ENCODE measurements around the gene C3orf52.

The C3orf52 gene

DNA sequence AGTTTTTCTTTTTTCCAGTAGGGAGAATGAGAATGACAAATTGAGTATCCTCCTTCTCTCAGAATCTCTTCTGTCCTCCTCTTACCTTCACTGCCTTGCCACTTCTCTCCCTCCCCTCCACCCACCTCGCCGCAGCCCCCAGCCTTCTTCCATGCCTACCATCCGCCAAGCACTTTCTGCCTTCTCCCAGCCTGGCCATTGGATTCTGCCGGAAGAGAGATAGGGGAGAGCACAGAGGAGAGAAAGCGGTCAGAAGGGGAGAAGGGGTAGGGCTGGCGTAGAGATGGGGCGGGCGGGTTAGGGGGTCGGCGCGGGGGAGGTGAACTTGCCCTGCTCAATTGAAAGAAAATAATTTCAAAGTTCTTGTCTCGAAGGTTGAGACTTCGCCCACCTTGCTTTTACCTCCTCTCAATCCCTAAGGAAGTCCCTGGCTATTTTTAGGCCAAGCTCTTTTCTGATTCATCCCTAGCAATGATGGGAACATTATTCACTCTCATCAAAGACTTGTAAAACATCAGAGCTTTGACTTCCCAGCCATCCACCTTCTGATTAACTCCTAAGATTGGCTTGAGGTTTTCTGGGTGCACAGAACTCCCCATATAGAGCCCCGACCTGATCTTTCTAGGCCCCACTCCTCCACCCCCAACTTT lies 811 bp downstream of the C3orf52 start:
- DNase-seq = no peak

GRCh38 chr3:112087746-112088145 lies 1.6 kb downstream of the C3orf52 start:
- no peak for DNase-seq

GRCh38 chr3:112088944-112089343 lies 2.8 kb downstream of the C3orf52 start:
- no peak for DNase-seq

- no peak for DNase-seq
Measured at GRCh38 chr3:112089956-112090886, 4.0 kb downstream of the C3orf52 start.

DNA sequence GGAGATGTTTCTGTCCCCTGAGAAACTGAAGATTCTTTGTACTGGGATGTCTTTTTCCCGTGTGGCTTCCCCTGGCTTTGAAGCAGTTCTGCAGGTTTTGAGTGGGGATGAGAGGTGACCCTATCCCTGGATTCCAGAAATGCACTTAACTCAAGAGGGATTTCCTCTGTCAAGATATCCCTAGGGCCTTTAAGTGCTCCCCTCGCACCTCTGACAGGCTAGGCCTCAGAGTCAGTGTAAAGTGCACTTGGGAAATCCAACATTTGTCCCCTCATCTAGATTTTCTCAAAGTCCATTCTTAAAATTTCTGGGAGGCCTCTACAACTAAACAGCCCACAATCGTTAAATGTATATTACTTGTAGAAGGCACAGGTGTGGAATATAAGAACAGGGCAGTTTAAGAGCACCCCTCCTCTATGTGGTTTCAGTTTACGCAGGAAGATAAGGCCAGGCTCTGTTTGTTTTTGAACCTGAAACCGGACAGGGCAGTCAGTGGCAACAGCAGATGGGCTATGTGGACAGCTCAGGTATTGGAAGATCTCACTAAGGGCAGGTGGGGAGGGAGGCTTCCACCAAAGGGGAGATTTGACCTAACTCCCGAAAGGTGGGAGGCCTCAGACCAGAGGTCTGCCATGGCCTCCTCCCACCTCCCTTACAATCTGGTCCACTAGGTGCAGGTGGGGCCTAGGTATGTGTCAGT lies 4.8 kb downstream of the C3orf52 start:
- no peak for DNase-seq

DNA sequence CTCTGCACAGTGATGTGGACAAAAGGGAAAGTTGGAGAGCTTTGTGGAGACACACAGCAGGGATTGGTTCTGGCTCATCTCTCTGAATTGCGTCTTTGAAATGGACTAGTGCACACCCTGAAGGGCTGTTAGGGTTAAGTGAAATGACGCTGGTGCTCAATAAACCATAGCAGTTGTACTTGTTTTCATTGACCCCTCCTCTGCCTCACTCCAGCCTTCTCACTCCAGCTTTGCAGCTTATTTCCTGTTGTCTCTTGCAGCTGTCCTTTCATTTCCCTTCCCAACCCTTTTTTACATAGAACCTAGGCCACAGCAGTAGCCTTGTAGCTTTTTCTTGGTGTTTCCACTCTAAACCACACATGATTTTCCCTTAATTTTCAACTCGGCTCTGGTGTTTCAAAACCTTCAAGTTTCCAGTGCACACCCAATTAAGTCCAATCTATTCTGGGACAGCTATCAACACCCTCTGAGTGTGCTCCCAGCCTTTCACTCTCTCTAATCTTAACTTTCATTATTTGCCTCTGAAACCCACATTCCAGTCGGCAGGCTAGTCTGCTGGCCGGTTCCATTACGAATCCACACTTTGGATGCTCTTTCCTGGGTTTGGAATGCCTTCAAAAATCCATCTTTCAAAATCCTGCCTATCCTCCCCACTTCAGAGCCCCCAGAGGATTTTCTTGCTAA lies 6.4 kb downstream of the C3orf52 start:
- DNase-seq = no peak

DNA sequence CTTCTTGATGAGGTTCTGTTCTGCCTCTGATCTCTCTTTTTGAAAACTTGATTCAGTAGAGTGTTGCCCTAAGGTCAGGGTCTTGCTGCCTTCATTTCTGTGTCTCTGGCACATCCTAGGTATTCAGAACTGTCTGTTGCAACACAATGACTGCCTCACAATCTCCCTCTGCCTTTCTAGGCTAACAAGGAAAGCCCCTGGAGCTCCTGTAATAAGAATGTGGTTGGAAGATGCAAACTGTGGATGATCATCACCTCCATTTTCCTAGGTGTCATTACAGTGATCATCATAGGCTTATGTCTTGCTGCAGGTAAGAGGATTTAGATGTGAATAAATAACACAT lies 7.0 kb downstream of the C3orf52 start:
- DNase-seq = no peak

GRCh38 chr3:112095731-112096130 lies 9.5 kb downstream of the C3orf52 start:
- DNase-seq = no peak

- DNase-seq = no peak
Measured at GRCh38 chr3:112096176-112096575, 10.0 kb downstream of the C3orf52 start.

GRCh38 chr3:112097378-112097777 lies 11.2 kb downstream of the C3orf52 start:
- no peak for DNase-seq

- no peak for DNase-seq
Measured at GRCh38 chr3:112101916-112102315, 15.7 kb downstream of the C3orf52 start.

- DNase-seq = no peak
Measured at GRCh38 chr3:112104774-112105173, 18.6 kb downstream of the C3orf52 start.

DNA sequence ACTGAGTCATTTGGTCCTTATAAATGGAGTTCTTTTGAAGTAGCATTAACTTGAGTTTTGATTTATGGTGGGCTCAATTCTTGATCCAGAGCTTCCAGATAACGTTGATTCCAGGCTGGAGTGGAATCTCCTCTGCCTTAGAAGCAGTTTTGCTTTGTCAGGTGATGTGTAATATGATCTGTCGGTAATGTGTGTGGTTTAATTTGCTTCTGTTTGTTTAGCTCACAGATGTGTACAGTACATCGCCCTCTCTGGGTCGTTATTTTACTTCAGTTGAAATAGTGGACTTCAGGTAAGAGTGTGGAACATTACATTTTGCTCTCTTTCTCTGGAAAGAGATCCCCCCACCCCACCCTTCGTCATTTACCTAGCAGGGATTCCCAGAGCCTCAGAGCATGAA lies 23.1 kb downstream of the C3orf52 start:
- no peak for DNase-seq

DNA sequence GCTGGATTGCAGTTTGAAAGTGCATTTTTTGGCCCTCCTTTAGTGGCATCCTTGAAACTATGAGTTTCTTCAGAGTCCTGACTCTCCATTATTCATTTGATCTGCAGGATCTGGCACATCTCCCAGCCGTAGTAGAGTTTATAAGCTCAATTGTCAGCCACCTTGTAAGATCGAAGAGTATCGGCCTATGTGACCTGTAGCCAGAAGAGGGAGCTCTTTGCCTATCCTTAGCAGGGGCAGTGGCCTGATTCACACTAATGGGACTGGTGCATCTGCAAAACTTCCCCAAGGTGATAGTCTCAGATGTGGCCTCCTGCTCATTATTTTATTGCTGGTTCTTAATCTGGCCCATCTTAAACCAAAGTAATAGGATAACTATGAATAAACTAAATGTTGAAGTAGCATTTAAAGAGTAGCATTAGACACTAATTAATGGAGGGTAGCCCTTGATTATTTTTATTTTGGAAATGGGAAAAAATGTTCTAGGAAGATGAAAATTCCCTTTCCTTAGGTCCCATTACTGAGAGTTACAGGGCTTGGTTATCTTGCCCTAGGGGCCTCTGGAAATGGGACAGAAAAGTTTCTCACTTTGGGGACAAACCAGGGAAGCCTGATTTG lies 25.7 kb downstream of the C3orf52 start:
- peak; percentile 40 for DNase-seq

GRCh38 chr3:112114576-112115160 lies 28.5 kb downstream of the C3orf52 start:
- DNase-seq = no peak

DNA sequence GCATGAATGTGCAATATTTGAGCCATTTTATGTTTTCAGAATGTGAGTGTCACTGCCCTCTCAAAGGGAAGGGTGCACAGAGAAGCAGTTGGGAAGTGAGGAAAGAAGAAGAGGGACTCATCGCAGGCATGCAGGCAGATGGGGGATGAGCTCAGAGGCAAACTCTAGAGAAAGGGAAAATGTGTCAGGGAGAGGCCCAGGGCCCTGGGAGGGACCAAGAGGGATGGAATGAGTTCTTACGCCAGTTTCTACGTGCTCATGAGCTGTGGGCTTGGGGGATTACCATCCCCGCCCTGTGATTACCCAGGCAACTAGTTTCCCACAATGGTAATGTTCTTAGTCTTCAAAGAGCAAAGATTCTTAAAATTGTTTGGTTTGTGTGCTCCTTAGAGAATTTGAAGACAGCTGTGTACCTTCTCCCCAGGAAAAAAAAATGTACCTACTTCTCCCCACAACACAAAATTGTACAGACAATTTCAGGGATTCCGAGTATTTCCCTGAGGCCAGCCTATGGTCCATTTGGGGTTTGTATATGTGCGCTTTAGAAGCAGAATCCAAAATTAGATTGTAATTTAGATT lies 29.1 kb downstream of the C3orf52 start:
- DNase-seq = no peak

- DNase-seq = no peak
Measured at GRCh38 chr3:112115806-112116383, 29.7 kb downstream of the C3orf52 start.

- no peak for DNase-seq
Measured at GRCh38 chr3:112116748-112117186, 30.6 kb downstream of the C3orf52 start.

DNA sequence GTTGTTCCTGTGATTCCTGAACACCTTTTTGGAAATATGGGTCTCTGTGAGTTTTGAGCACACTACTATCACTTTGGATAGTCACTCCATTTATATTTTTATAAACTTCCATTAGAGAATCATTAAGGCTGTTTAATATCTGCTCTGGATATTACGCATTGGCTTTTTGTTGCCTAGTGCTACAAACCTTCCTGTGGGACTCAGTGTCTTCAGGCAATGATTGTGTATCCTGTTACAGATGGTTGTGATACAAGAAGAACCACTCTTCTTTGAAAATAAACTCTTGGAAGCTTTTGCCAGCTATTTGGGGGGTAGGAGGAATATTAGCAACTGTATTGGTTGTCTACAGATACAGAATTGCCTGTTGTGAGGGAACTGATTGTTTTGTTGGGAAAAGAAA lies 31.2 kb downstream of the C3orf52 start:
- no peak for DNase-seq

GRCh38 chr3:112117841-112118571 lies 31.8 kb downstream of the C3orf52 start:
- DNase-seq = no peak
